Measurements from ENCODE around the gene BRWD1.

The BRWD1 gene

DNA sequence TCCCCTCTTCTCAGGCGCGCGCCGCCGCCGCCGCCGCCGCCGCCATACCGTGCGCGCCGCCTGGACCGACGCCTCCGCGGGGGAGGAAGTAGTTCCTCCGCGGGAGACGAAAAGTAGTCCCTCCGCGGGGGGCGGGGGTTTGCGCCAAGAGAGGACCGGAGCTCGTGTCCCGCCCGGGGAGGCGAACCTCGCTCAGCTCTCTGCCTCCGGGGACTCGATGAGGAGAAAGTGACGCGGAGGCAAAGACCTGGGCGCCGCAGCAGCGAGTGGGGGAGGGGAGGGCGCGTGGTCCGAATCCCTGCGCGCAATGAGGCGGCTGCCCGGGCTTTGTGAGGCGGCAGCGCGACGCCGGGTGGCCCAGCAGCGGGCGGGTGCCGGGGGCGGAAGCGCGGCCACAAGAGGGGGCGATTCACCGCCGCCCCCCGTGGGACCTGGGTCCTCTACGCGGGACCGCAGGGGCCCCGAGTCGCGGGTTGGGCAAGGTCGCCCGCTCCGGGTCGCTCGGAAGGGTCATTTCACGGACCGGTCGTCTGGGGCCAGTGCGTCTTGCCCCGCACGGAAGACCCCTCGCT is at the start of gene BRWD1:
TSS of gene BRWD1 (minus strand) at position 62 of the 572 bp plus-strand sequence. CDS start 141 bp downstream, outside the sequence.
- no peaks in the 10 kb centered on the region for H3K9me2 ChIP-seq (ENCODE audit: low read depth, low read length)
- H3K79me2 ChIP-seq (ENCODE audit: insufficient read depth, low read length) = peaks cover 34% of the 10 kb centered on the region
- H3K9ac ChIP-seq (ENCODE audit: low read length) = peak within 1 kb of the TSS; percentile 91
- TF ChIP-seq EZH2 (IDR thresholded peaks at IDR 0.05; ENCODE audit: borderline replicate concordance, low read length) = no peak
- TF ChIP-seq, protein P1, sequence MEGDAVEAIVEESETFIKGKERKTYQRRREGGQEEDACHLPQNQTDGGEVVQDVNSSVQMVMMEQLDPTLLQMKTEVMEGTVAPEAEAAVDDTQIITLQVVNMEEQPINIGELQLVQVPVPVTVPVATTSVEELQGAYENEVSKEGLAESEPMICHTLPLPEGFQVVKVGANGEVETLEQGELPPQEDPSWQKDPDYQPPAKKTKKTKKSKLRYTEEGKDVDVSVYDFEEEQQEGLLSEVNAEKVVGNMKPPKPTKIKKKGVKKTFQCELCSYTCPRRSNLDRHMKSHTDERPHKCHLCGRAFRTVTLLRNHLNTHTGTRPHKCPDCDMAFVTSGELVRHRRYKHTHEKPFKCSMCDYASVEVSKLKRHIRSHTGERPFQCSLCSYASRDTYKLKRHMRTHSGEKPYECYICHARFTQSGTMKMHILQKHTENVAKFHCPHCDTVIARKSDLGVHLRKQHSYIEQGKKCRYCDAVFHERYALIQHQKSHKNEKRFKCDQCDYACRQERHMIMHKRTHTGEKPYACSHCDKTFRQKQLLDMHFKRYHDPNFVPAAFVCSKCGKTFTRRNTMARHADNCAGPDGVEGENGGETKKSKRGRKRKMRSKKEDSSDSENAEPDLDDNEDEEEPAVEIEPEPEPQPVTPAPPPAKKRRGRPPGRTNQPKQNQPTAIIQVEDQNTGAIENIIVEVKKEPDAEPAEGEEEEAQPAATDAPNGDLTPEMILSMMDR (IDR thresholded peaks at IDR 0.05; ENCODE audit: low read length) = peak; percentile 28; the same call in 1 of the 2 replicates
- peak within 1 kb of the TSS; percentile 95 for H3K27ac ChIP-seq (ENCODE audit: low read depth, low read length, poor library complexity, severe bottlenecking)
- no peaks in the 10 kb centered on the region for H3K27me3 ChIP-seq (ENCODE audit: insufficient read depth, low read length)
- peaks cover 57% of the 10 kb centered on the region for H3K4me1 ChIP-seq (ENCODE audit: insufficient read depth, low read length, severe bottlenecking)
- peak within 1 kb of the TSS; percentile 83 for H3K4me3 ChIP-seq (ENCODE audit: low read depth, low read length, poor library complexity, severe bottlenecking)
- H3K9me3 ChIP-seq (ENCODE audit: low read length) = no peaks in the 10 kb centered on the region
- H2AFZ ChIP-seq (ENCODE audit: low read length) = no peak within 1 kb of the TSS
- peak within 1 kb of the TSS; percentile 97 for H3K4me2 ChIP-seq (ENCODE audit: low read length)
- peaks cover 21% of the 10 kb centered on the region for H3F3A ChIP-seq (ENCODE audit: insufficient read depth, low read length)
- H3K36me3 ChIP-seq (ENCODE audit: insufficient read depth, low read length) = peaks cover 32% of the 10 kb centered on the region
- H4K20me1 ChIP-seq (ENCODE audit: insufficient read depth, low read length) = no peaks in the 10 kb centered on the region

DNA sequence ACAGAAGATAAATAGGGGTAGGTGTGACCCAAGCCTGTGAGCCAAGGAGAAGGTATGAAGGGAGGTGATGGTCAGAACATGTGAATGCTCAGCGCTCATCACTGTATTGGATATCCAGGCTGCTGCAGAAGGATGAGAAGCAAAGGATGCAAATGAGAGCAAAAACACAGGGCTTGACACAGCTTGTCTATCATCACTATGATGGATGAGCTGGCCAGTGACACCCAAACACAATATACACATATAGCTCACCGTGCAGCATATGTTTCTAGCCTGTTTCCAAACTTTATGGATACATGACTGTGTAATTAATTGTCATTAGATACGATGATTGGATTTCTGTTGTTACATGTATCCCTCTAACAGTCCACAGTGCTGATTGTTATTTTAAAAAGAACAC is 49.3 kb upstream of the BRWD1 start:
- H3K9me3 ChIP-seq (ENCODE audit: low read length) = peaks cover 2% of the 10 kb centered on the region; the same call in 1 of the 2 replicates
- no peak for TF ChIP-seq EZH2 (IDR thresholded peaks at IDR 0.05; ENCODE audit: borderline replicate concordance, low read length)
- TF ChIP-seq, protein P1 (IDR thresholded peaks at IDR 0.05; ENCODE audit: low read length) = no peak
- no peaks in the 10 kb centered on the region for H3K36me3 ChIP-seq (ENCODE audit: insufficient read depth, low read length)
- H3K9me2 ChIP-seq (ENCODE audit: low read depth, low read length) = no peaks in the 10 kb centered on the region
- H3K79me2 ChIP-seq (ENCODE audit: insufficient read depth, low read length) = no peaks in the 10 kb centered on the region
- no peaks in the 10 kb centered on the region for H3K4me1 ChIP-seq (ENCODE audit: insufficient read depth, low read length, severe bottlenecking)
- no peak overlapping the region for H3K9ac ChIP-seq (ENCODE audit: low read length)
- no peak overlapping the region for H3K4me2 ChIP-seq (ENCODE audit: low read length)
- H2AFZ ChIP-seq (ENCODE audit: low read length) = no peak overlapping the region
- H4K20me1 ChIP-seq (ENCODE audit: insufficient read depth, low read length) = no peaks in the 10 kb centered on the region
- no peaks in the 10 kb centered on the region for H3F3A ChIP-seq (ENCODE audit: insufficient read depth, low read length)
- no peak overlapping the region for H3K4me3 ChIP-seq (ENCODE audit: low read depth, low read length, poor library complexity, severe bottlenecking)
- H3K27ac ChIP-seq (ENCODE audit: low read depth, low read length, poor library complexity, severe bottlenecking) = no peak overlapping the region
- H3K27me3 ChIP-seq (ENCODE audit: insufficient read depth, low read length) = no peaks in the 10 kb centered on the region

DNA sequence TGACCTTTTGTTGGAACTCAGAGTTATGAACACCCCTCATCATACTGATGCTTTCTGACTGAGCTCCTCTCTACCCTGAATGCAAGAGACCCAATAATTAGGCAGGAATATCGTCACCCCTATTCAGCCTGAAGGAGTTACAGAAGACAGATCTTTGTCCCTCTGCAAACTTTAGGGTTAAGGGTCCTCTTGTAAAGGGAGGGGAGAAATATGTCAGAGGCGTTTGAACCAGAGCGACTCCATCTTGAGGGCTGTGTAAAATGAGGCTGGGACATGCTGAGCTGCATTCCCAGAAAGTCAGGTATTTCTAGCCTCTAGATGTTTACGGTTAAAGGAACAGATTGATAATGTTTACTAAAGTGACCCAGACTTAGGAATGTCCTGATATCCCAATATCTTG is 46.0 kb upstream of the BRWD1 start:
- no peaks in the 10 kb centered on the region for H3K9me2 ChIP-seq (ENCODE audit: low read depth, low read length)
- H3K27me3 ChIP-seq (ENCODE audit: insufficient read depth, low read length) = no peaks in the 10 kb centered on the region
- TF ChIP-seq, protein P1 (IDR thresholded peaks at IDR 0.05; ENCODE audit: low read length) = no peak
- TF ChIP-seq EZH2 (IDR thresholded peaks at IDR 0.05; ENCODE audit: borderline replicate concordance, low read length) = no peak
- H3K4me3 ChIP-seq (ENCODE audit: low read depth, low read length, poor library complexity, severe bottlenecking) = no peak overlapping the region
- H3K9me3 ChIP-seq (ENCODE audit: low read length) = no peaks in the 10 kb centered on the region
- H3K4me1 ChIP-seq (ENCODE audit: insufficient read depth, low read length, severe bottlenecking) = no peaks in the 10 kb centered on the region
- no peak overlapping the region for H2AFZ ChIP-seq (ENCODE audit: low read length)
- no peaks in the 10 kb centered on the region for H3K36me3 ChIP-seq (ENCODE audit: insufficient read depth, low read length)
- no peak overlapping the region for H3K27ac ChIP-seq (ENCODE audit: low read depth, low read length, poor library complexity, severe bottlenecking)
- H3F3A ChIP-seq (ENCODE audit: insufficient read depth, low read length) = no peaks in the 10 kb centered on the region
- H4K20me1 ChIP-seq (ENCODE audit: insufficient read depth, low read length) = no peaks in the 10 kb centered on the region
- no peaks in the 10 kb centered on the region for H3K79me2 ChIP-seq (ENCODE audit: insufficient read depth, low read length)
- no peak overlapping the region for H3K4me2 ChIP-seq (ENCODE audit: low read length)
- H3K9ac ChIP-seq (ENCODE audit: low read length) = no peak overlapping the region

All from OCI-LY1 (cell line).